H9 (cell line): ENCODE results near the gene BLVRB. TPM values are rescaled to one million over a fixed set of nuclear protein-coding genes. Genes with fewer than 3 reads are reported as not detected.
A peak's percentile ranks its signal among the peaks of the same experiment; 100 is the strongest.

Source experiments
- DNase-seq: peaks from one replicate; pipeline ENCODE4 v3.0.0-alpha.2; 2017
- H2AFZ ChIP-seq: one replicate; pipeline ENCODE4 v1.6.1; 2013; ENCODE audit warnings: mild to moderate bottlenecking, low read length, control low read depth, moderate library complexity
- H2AK5ac ChIP-seq: 2 replicates; pipeline ENCODE4 v1.6.1; 2013; ENCODE audit warnings: low read length, control low read depth, mixed read lengths; ENCODE audit not compliant: insufficient read length
- H2BK120ac ChIP-seq: one replicate; pipeline ENCODE4 v1.6.1; 2013; ENCODE audit warnings: low read depth, mild to moderate bottlenecking, low read length, control low read depth, inconsistent platforms; ENCODE audit not compliant: poor library complexity, severe bottlenecking
- H2BK12ac ChIP-seq: 2 replicates; pipeline ENCODE4 v1.6.1; 2013; ENCODE audit warnings: low read length, control low read depth, mixed read lengths, low read depth; ENCODE audit not compliant: insufficient read length
- H2BK15ac ChIP-seq: 2 replicates; pipeline ENCODE4 v1.6.1; 2013; ENCODE audit warnings: low read depth, low read length, control low read depth
- H2BK20ac ChIP-seq: one replicate; pipeline ENCODE4 v1.6.1; 2013; ENCODE audit warnings: low read depth, mild to moderate bottlenecking, low read length, control low read depth, inconsistent platforms; ENCODE audit not compliant: poor library complexity, severe bottlenecking
- H2BK5ac ChIP-seq: 2 replicates; pipeline ENCODE4 v1.6.1; 2013; ENCODE audit warnings: low read length, control low read depth, mixed read lengths; ENCODE audit not compliant: insufficient read length
- H3K14ac ChIP-seq: 2 replicates; pipeline ENCODE4 v1.6.1; 2013; ENCODE audit warnings: low read length, control low read depth; ENCODE audit not compliant: insufficient read depth
- H3K18ac ChIP-seq: 2 replicates; pipeline ENCODE4 v1.6.1; 2013; ENCODE audit warnings: low read depth, mild to moderate bottlenecking, mixed read lengths, low read length, control low read depth; ENCODE audit not compliant: insufficient read length
- H3K23ac ChIP-seq: 2 replicates; pipeline ENCODE4 v1.6.1; 2013; ENCODE audit warnings: low read length, control low read depth, mixed read lengths, low read depth; ENCODE audit not compliant: insufficient read length
- H3K23me2 ChIP-seq: 2 replicates; pipeline ENCODE4 v1.6.1; 2013; ENCODE audit warnings: low read depth, mild to moderate bottlenecking, mixed read lengths, low read length, control low read depth; ENCODE audit not compliant: insufficient read length, poor library complexity, severe bottlenecking
- H3K27ac ChIP-seq: 2 replicates; pipeline ENCODE4 v1.5.1; 2013; ENCODE audit warnings: low read length, control low read depth, mixed read lengths, low read depth; ENCODE audit not compliant: insufficient read length
- H3K27me3 ChIP-seq: 2 replicates; pipeline ENCODE4 v1.6.1; 2013; ENCODE audit warnings: low read length, control low read depth, inconsistent platforms; ENCODE audit not compliant: insufficient read depth
- H3K4ac ChIP-seq: 2 replicates; pipeline ENCODE4 v1.6.1; 2013; ENCODE audit warnings: low read depth, mild to moderate bottlenecking, control low read depth, inconsistent platforms, low read length, moderate library complexity
- H3K4me1 ChIP-seq: 2 replicates; pipeline ENCODE4 v1.6.1; 2013; ENCODE audit warnings: low read length, control low read depth, inconsistent platforms; ENCODE audit not compliant: insufficient read depth
- H3K4me2 ChIP-seq: 2 replicates; pipeline ENCODE4 v1.6.1; 2013; ENCODE audit warnings: low read length, control low read depth, mixed read lengths; ENCODE audit not compliant: insufficient read length, insufficient read depth
- H3K56ac ChIP-seq: 2 replicates; pipeline ENCODE4 v1.6.1; 2013; ENCODE audit warnings: low read depth, mild to moderate bottlenecking, mixed read lengths, low read length, control low read depth; ENCODE audit not compliant: insufficient read length
- H3K79me1 ChIP-seq: 2 replicates; pipeline ENCODE4 v1.6.1; 2013; ENCODE audit warnings: low read depth, mild to moderate bottlenecking, moderate library complexity, low read length, control low read depth, inconsistent platforms; ENCODE audit not compliant: insufficient read depth, poor library complexity, severe bottlenecking
- H3K79me2 ChIP-seq: 2 replicates; pipeline ENCODE4 v1.6.1; 2013; ENCODE audit warnings: low read length, control low read depth, inconsistent platforms; ENCODE audit not compliant: insufficient read depth
- H3K9ac ChIP-seq: 2 replicates; pipeline ENCODE4 v1.6.1; 2013; ENCODE audit warnings: low read length, control low read depth, mixed read lengths; ENCODE audit not compliant: insufficient read length; ENCODE audit errors: extremely low read depth
- H3K9me3 ChIP-seq: one replicate; pipeline ENCODE4 v1.6.1; 2013; ENCODE audit warnings: low read depth, low read length, inconsistent platforms; ENCODE audit not compliant: control insufficient read depth
- H3T11ph ChIP-seq: one replicate; pipeline ENCODE4 v1.6.1; 2013; ENCODE audit warnings: mild to moderate bottlenecking, low read length, control low read depth, inconsistent platforms
- H4K20me1 ChIP-seq: one replicate; pipeline ENCODE4 v1.6.1; 2013; ENCODE audit not compliant: control insufficient read depth, insufficient read length, insufficient read depth
- H4K5ac ChIP-seq: 2 replicates; pipeline ENCODE4 v1.6.1; 2013; ENCODE audit warnings: low read depth, mild to moderate bottlenecking, mixed read lengths, low read length, control low read depth; ENCODE audit not compliant: insufficient read length
- H4K8ac ChIP-seq: replicated peaks from 2 replicates; pipeline ENCODE4 v1.6.1; 2013; ENCODE audit warnings: low read length, control low read depth, mixed read lengths, low read depth; ENCODE audit not compliant: insufficient read length
- H4K91ac ChIP-seq: 2 replicates; pipeline ENCODE4 v1.6.1; 2013; ENCODE audit warnings: low read depth, mild to moderate bottlenecking, moderate library complexity, mixed read lengths, low read length, control low read depth; ENCODE audit not compliant: insufficient read length
- H3K27ac Mint-ChIP-seq, 3 experiments: 2 replicates in 2 of 3; 3 replicates in 1 of 3; pipeline ENCODE4 v1.8.0; 2020 to 2021; ENCODE audit warnings: mixed read lengths in 3 of 3, mild to moderate bottlenecking in 1 of 3, moderate library complexity in 1 of 3
- H3K27me3 Mint-ChIP-seq: 2 replicates; pipeline ENCODE4 v1.8.0; 2021; ENCODE audit warnings: low read depth, mild to moderate bottlenecking, moderate library complexity, mixed read lengths
- H3K36me3 Mint-ChIP-seq, 3 experiments: 2 replicates in 2 of 3; 3 replicates in 1 of 3; pipeline ENCODE4 v1.8.0; 2020 to 2021; ENCODE audit warnings: low read depth in 3 of 3, mixed read lengths in 3 of 3; ENCODE audit not compliant: insufficient read depth in 1 of 3
- H3K4me1 Mint-ChIP-seq, 2 experiments: 2 replicates each; pipeline ENCODE4 v1.8.0; 2020; ENCODE audit warnings: mixed read lengths in 2 of 2
- H3K4me3 Mint-ChIP-seq, 2 experiments: 2 replicates in 1 of 2; 3 replicates in 1 of 2; pipeline ENCODE4 v1.8.0; 2020 to 2021; ENCODE audit warnings: mild to moderate bottlenecking in 2 of 2, mixed read lengths in 2 of 2, moderate library complexity in 1 of 2
- H3K9me3 Mint-ChIP-seq, 2 experiments: 2 replicates in 1 of 2; 3 replicates in 1 of 2; pipeline ENCODE4 v1.8.0; 2020; ENCODE audit warnings: mild to moderate bottlenecking in 2 of 2, mixed read lengths in 2 of 2, moderate library complexity in 1 of 2
- CTCF ChIP-seq: fragments of 200-600 bp; sonication (generic); conservative IDR thresholded peaks from 3 replicates; pipeline ENCODE4 v1.8.0; 2021; ENCODE audit warnings: antibody characterized with exemption, mild to moderate bottlenecking
- WGBS: extraction: QIAGEN DNeasy Blood & Tissue Kit; methylation state at CpG from one replicate; pipeline ENCODE4 v1.1.7; 2013; ENCODE audit warnings: missing lambda C conversion rate, low lambda C conversion rate, mixed read lengths; ENCODE audit not compliant: insufficient read length; ENCODE audit errors: extremely low coverage; 5-methylcytosine and 5-hydroxymethylcytosine counted together
- total RNA-seq: library from RNA; stranded (reverse); gene quantifications from 2 replicates; pipeline ENCODE4 v1.2.1, GENCODE V29; 2021

The BLVRB gene
- total RNA-seq, 1 experiment from 2014 or later: 27.9 TPM

GRCh38 chr19:40398417-40399131 lies 67.0 kb downstream of the BLVRB start:
- H3K14ac ChIP-seq: no peak overlapping the region; the same call in 1 of the 2 replicates
- no peaks in the 10 kb centered on the region for H3K79me1 ChIP-seq
- H2BK20ac ChIP-seq: no peak overlapping the region
- H3K27ac ChIP-seq: no peak overlapping the region
- H4K91ac ChIP-seq: no peak overlapping the region
- no peak overlapping the region for H2BK120ac ChIP-seq
- no peak overlapping the region for H3K23ac ChIP-seq
- H4K5ac ChIP-seq: no peak overlapping the region
- no peak overlapping the region for H3K4ac ChIP-seq
- H3K18ac ChIP-seq: no peak overlapping the region
- H3K9me3 ChIP-seq: no peaks in the 10 kb centered on the region
- no peak overlapping the region for H2BK5ac ChIP-seq
- H3K4me2 ChIP-seq: peak overlapping the region; percentile 15
- Mint-ChIP-seq H3K4me1 (peaks cover 12 to 19% of the 10 kb centered on the region in 2 experiments), H3K9me3 (no peaks in the 10 kb centered on the region; a peak in 1 of 5 replicates), H3K36me3 (no peaks in the 10 kb centered on the region; a peak in 1 of 7 replicates), H3K27me3 (peaks cover 19% of the 10 kb centered on the region), H3K27ac (no peak overlapping the region), H3K4me3 (peak overlapping the region in 1 of 2 experiments; percentile 65; a peak in 4 of 5 replicates)
- no peak overlapping the region for H2AK5ac ChIP-seq
- no peak overlapping the region for H3T11ph ChIP-seq
- peaks cover 8% of the 10 kb centered on the region for H3K23me2 ChIP-seq
- DNase-seq: peak; percentile 96
- H4K20me1 ChIP-seq: no peaks in the 10 kb centered on the region
- H2AFZ ChIP-seq: no peak overlapping the region
- H3K56ac ChIP-seq: no peak overlapping the region
- H2BK15ac ChIP-seq: no peak overlapping the region
- H3K79me2 ChIP-seq: no peaks in the 10 kb centered on the region
- no peaks in the 10 kb centered on the region; the same call in 1 of the 2 replicates for H3K27me3 ChIP-seq
- H3K4me1 ChIP-seq: no peaks in the 10 kb centered on the region
- H2BK12ac ChIP-seq: no peak overlapping the region
- WGBS: no CpG with 5 or more reads among the region's 49 CpGs
- no peak overlapping the region for H3K9ac ChIP-seq
- no peak overlapping the region for H4K8ac ChIP-seq
- no peak for TF ChIP-seq CTCF

Other genes starting within 250 kb of the BLVRB start
- 0.15 and 0.31 TPM in 2 replicates for gene TTC9B, start 247.4 kb downstream of the BLVRB start, total RNA-seq
- gene CCNP, start 239.1 kb downstream of the BLVRB start, total RNA-seq: 0.31 and 0.35 TPM in 2 replicates
- 142 and 150 TPM in 2 replicates for gene AKT2, start 180.4 kb downstream of the BLVRB start, total RNA-seq
- 18.4 and 19.4 TPM in 2 replicates for gene C19orf47, start 117.3 kb downstream of the BLVRB start, total RNA-seq
- gene PLD3, start 117.0 kb downstream of the BLVRB start, total RNA-seq: 191 and 194 TPM in 2 replicates
- 0.15 TPM in 1 of 2 replicates, not detected in the other for gene HIPK4, start 75.6 kb downstream of the BLVRB start, total RNA-seq
- 3.8 and 4.0 TPM in 2 replicates for gene PRX, start 52.4 kb downstream of the BLVRB start, total RNA-seq
- gene SERTAD1, start 39.8 kb downstream of the BLVRB start, total RNA-seq: 7.9 and 9.3 TPM in 2 replicates
- gene SERTAD3, start 21.4 kb downstream of the BLVRB start, total RNA-seq: 30.9 and 32.2 TPM in 2 replicates
- gene SPTBN4, start 1.3 kb upstream of the BLVRB start, total RNA-seq: 2.7 and 2.9 TPM in 2 replicates
- 90.9 and 92.9 TPM in 2 replicates for gene SHKBP1, start 111.1 kb upstream of the BLVRB start, total RNA-seq
- 115 and 129 TPM in 2 replicates for gene LTBP4, start 135.6 kb upstream of the BLVRB start, total RNA-seq
- gene NUMBL, start 224.9 kb upstream of the BLVRB start, total RNA-seq: 32.6 and 34.5 TPM in 2 replicates